NCI-H2196 (cell line): ENCODE data around the gene DNPEP.
"Not testable (repeated sequence)": the region's sequence is repeated elsewhere in the genome, so short reads cannot be mapped to it uniquely, and the experiment has no call there.

ENCODE experiments used
- DNase-seq: peaks from one replicate; lab custom pipeline; 2025; ENCODE audit not compliant: unreplicated experiment; lab: John Stamatoyannopoulos, UW

DNPEP gene

DNA sequence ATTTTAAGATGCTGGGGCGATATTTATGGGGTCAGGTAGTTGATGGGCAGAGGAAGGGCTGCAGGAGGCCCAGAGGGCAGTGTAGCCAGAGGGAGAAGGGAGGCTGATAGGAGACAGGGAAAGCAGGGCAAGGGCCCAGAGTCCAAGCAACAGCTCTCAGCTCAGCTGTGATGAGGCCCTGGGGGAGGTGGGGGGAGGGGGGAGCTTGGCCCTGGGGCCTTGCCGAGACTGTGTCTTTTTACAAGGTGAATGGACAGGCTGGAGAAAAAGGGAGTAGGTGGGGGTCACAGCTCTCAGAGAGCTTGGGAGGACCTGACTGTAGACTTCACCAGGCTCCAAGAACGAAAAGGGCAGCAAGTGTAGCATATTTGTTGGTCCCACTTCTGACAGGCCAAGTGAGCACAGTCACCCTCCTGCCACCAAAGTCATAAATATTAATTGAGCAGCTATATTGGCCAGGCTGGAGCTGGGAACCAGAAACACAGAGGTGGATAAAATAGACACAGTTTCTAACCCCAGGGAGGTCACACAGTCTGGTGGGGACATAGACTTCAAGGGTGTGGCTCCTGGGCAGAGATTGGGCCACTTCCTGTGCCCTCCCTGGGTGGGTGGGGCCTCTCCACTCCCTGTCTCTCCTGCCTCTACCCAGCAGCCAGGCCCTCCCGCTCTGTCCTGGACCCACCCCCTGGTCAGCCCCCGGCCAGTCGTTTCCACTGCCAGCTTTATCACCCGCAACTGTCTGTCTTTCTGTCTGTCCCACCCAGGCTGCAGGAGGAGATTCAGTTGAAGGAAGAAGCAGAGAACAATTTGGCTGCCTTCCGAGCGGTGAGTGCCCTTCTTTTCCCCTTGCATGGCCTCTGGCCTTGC, 31.9 kb upstream of the DNPEP start:
- DNase-seq: no peak

GRCh38 chr2:219419012-219419324, 31.3 kb upstream of the DNPEP start:
- DNase-seq: no peak

GRCh38 chr2:219418155-219419011, 30.7 kb upstream of the DNPEP start, which contains the start of gene DES:
DES (plus strand) TSS chr2:219418377; CDS start chr2:219418463, 86 bp downstream.
- DNase-seq: no peak

GRCh38 chr2:219417374-219417773, 29.7 kb upstream of the DNPEP start:
- no peak for DNase-seq

- DNase-seq: no peak
Observed at GRCh38 chr2:219416938-219417337, 29.2 kb upstream of the DNPEP start.

DNA sequence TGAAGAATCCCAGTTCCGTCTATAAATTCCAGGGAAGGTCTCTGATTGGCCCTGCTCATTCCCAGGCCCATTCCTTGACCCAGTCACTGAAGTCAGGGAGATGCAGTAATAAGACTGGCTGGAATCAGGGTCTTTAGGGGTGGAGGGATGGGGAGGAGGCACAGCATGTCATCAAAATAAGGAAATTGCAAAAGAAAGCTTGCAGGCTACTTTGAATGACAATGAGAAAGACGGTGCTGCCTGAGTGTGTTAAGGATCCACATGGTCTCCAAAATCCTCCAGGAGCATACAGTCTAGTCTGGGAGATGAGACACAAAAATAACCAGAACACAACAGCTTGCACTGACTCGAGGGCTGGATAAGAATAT, 28.5 kb upstream of the DNPEP start:
- DNase-seq: no peak

GRCh38 chr2:219415580-219416234, 28.0 kb upstream of the DNPEP start:
- DNase-seq: no peak

GRCh38 chr2:219414857-219415256, 27.1 kb upstream of the DNPEP start:
- no peak for DNase-seq

DNA sequence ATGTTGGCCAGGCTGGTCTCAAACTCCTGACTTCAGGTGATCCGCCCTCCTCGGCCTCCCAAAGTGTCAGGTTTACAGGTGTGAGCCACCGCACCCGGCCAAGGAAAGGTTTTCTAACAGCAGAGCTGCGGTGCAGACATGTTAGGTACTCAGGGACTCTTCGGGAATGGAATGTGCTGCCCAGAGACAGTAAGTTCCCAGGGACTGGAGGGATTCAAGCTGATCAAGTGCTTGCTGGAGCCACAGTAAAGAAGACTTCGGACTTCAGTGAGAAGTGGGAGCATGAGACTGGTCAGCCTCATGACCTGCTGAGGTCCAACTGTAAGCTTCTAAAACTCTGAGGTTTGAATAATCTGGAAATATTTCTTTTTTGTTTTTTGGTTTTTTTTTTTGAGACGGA, 22.7 kb upstream of the DNPEP start:
- DNase-seq: no peak

GRCh38 chr2:219409619-219410018, 21.9 kb upstream of the DNPEP start:
- no peak for DNase-seq

DNA sequence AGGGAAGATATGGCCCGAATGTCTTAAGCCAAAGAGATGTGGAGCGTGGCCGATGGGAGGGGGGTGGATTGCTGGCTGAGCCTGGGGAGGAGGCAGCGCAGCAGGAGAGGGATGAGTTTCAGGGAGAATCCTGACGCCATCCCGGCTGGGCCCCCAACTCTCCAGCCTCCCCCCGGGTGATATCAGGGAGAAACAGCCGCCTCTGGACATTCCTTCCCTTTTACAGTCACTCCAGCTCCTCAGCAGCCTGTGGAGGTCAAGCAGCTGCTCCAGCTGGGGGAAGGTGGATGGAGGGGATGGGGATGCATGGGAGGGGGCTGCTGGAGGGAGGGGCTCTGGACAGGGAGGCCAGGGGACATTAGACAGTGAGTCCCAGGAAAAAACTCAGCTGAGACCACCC, 20.9 kb upstream of the DNPEP start:
- DNase-seq: no peak

DNA sequence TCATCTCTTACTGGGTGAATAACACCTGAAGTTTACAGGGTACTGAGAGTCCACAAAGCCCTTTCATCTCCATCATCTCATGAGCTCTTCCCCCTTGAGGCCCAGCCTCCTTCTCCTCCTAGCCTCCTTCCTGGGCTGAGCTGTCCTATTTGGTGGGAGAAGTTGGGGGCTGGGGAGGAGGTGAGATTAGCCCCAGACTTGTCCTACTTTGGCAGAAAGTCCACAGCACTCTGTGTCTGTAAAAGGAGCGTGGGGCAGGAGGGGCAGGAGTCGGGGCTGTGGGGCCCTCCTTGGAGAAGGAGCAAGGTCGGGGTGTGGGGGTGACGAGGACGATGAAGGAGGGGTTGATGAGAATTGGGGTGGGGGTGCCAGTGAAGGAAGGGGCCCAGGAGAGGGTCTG, 20.5 kb upstream of the DNPEP start:
- no peak for DNase-seq

- not testable (repeated sequence) for DNase-seq
Observed at GRCh38 chr2:219407343-219407742, 19.6 kb upstream of the DNPEP start.

DNA sequence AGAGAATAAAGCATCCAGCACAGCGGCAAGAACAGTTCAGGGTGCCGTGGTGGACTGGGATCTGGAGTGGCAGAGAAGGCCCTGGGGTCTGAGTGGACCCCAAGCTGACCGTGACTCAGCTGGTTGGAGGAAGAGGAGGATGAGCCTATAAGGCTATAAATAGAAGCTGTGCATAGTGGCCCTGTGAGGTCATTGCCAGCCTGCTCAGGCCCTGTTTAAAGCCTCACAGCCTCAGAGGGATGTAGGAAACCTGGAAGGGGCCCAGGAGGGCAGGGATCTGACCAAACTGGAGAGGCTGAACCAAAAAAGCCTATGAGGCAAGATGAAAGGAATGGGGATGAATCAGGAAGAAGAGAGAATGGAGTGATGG, 19.1 kb upstream of the DNPEP start:
- DNase-seq: no peak

DNA sequence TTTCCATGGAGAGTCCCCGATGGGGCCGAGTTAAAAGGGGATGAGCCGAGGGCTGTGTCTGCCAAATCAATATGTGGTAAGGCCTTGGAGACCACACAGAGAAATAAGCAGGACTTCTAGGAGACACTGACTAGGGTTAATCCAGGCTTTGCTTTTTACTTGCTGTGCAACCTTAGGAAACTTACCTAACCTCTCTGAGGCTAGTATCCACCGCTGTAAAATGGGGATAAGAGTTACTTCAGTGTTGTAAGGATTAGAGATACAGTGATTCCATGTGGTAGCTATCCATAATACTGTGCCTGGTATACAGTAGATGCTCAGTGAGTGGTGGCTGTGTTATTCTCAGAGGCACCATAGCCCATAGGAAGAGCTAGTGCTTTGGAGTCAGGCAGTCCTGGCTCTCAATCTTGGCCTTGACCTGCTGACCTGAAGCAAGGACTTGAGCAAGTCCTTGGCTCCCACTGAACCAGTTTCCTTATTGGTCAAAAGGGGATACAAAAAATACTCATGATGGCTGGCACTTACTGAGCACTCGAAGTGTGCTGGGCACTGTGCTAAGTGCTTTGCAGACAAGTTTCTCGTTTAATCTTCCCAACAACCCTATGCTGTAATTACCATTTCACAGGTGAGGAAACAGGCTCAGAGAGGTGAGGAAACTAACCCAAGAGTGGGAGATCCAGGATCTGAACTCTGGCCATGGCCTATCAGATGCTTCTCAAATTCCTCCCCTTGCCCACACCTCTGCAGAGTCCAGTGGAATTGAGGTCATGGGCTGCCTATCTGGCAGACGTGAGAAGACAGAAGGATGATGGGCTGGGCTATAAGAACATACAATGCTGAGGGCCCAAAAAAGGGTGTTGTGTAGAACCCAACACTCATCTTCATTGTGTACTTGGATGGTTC, 18.5 kb upstream of the DNPEP start:
- no peak for DNase-seq

DNA sequence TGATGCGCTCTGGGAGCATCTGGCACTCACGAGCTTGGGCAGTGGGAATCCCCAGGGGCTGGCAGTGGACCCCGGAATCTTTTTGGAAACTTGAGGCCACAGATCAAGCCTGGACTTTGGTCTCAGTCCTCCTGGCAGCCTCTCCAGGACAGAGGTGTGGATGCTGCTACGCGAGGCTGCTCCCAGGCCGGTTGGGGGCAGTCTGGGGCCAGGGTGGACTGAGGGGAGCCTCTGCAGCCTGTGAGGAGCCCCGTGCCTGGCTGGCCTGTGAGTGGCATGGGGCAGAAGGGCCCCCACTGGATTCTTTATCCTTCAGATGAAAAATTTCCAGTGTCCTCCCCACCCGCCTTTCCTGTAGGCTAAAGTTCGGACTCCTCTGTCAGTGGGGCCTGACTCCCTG, 17.7 kb upstream of the DNPEP start:
- no peak for DNase-seq

- no peak for DNase-seq
Observed at GRCh38 chr2:219404954-219405353, 17.2 kb upstream of the DNPEP start.

DNA sequence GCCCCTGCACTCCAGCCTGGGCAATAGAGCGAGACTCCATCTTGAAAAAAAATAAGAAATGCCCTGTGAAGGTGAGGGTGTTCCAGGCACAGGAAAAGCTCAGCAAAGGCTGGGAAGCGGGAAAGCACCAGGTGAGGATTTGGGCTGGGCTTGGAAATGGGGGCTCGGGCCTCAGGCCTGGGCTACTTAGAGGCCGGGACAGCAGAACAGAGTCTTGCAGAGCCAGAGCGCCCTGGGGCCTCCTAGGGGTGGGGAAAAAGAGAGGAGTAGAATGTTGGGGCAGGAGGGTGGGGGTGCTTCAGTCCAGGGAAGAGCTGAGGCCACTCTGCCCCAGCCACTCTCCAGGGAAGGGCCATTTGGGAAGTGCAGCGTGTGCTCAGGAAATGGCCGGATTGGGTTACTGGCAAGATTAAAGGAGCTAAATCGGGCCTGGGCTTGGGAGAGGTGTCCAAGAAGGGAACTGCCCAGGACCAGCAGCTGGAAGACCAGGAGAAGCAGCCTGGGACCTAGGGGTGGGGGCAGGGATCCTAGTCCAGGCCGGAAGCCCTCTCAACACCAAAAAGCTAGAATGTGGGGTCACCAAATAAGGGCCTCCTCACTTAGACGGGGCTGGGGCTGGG, 16.7 kb upstream of the DNPEP start:
- DNase-seq: no peak

DNA sequence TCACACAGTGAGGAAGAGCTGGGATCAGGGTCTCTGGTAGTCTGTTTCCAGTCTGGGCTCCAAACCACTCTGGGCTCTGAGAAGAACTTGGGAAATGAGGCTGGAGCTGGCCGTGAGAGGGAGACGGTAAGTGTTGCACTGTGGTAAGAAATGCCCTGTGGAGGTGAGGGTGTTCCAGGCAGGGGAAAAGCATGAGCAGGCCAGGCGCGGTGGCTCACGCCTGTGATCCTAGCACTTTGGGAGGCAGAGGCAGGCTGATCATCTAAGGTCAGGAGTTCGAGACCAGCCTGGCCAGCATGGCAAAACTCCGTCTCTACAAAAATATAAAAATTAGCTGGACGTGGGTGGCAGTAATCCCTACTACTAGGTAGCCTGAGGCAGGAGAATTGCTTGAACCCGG, 16.1 kb upstream of the DNPEP start:
- DNase-seq: no peak
